ENCODE data around the gene UGDH. TPM values are rescaled to one million over a fixed set of nuclear protein-coding genes. Genes with fewer than 3 reads are reported as not detected.

UGDH gene
- total RNA-seq = 100 to 1,000 TPM in 1 of 4 donors, 10 to 100 TPM in 3; 36.4 to 192 (median 48.9) TPM

DNA sequence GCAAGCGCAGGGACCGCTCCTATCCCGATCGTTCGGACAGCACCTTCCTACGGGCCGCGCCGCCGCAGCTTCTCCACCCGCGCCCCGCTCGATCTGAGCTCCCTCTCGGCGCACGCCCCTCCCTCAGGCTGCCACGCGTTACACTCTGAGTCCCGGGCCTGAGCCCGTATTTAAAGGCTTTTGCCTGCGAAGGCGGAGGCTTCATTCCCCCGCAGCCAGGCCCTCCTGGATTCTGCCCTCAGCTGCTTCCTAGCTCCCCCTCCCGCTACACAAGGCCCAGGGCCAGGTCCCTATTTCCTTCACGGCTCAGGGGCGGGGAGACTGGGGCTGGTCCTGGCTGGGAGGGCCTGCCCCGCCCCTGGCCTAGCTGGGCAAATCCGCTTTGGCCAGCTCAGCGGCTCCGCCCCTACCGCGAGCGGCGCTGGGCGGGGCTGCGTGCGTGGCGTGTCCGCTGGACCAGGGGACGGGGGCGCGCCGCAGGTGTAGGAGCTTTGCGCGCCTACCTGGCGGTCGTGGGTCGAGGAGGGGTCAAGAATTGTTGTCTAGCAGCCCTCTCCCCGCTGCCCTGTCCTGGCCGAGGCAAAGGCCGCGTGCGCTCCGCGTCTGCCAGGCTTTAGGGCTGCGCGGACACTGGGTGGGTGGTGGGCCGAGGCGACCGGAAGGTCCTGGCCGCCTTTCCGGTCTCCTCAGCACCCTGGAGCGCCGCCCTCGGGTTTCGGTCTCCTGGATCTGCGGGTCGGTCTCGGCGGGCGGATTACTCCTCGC lies at the start of gene UGDH:
UGDH (minus strand) TSS at position 144 of the 765 bp plus-strand sequence. CDS start 5,927 bp downstream, outside the sequence.
- no peaks in the 10 kb centered on the region for H3K9me3 ChIP-seq
- no peaks in the 10 kb centered on the region for H3K27me3 ChIP-seq
- H3K4me1 ChIP-seq = peaks cover 0 to 5% of the 10 kb centered on the region in 2 donors
- peak within 1 kb of the TSS; percentile 95 for H3K27ac ChIP-seq
- H3K36me3 ChIP-seq = no peaks in the 10 kb centered on the region
- intact Hi-C loops (cut with DNase I; ENCODE audit: low total_unique reads) = loop anchor here (5.0 to 10.0 kb wide), 2 partner anchors 110 to 167 kb away; partner anchors contain the start of genes SMIM14 and UBE2K
- H3K4me3 ChIP-seq = peak within 1 kb of the TSS; percentile 71 to 80
- TF ChIP-seq, protein P1, sequence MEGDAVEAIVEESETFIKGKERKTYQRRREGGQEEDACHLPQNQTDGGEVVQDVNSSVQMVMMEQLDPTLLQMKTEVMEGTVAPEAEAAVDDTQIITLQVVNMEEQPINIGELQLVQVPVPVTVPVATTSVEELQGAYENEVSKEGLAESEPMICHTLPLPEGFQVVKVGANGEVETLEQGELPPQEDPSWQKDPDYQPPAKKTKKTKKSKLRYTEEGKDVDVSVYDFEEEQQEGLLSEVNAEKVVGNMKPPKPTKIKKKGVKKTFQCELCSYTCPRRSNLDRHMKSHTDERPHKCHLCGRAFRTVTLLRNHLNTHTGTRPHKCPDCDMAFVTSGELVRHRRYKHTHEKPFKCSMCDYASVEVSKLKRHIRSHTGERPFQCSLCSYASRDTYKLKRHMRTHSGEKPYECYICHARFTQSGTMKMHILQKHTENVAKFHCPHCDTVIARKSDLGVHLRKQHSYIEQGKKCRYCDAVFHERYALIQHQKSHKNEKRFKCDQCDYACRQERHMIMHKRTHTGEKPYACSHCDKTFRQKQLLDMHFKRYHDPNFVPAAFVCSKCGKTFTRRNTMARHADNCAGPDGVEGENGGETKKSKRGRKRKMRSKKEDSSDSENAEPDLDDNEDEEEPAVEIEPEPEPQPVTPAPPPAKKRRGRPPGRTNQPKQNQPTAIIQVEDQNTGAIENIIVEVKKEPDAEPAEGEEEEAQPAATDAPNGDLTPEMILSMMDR (IDR thresholded peaks at IDR 0.05) = peak in 1 of 4 experiments; percentile 13
- peak; percentile 84 to 98 for TF ChIP-seq POLR2A (IDR thresholded peaks at IDR 0.05)
- DNase-seq = peak; percentile 97

DNA sequence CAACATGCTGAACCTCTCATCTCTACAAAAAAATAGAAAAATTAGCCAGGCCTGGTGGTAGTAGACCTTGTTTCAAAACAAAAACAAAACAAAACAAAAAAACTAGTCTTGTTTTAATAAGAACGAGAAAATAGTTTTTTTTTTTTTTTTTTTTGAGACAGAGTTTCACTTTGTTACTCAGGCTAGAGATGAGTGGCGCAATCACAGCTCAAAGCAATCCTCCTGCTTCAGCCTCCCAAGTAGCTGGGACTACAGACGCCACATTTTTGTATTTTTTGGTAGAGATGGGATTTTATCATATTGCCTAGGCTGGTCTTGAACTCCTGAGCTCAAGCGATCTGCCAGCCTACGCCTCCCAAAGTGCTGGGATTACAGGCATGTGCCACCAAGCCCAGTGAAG lies 47.7 kb upstream of the UGDH start:
- no peak for DNase-seq
- intact Hi-C loops (cut with DNase I; ENCODE audit: low total_unique reads) = no loop called here
- TF ChIP-seq, protein P1 (IDR thresholded peaks at IDR 0.05) = no peak
- TF ChIP-seq POLR2A (IDR thresholded peaks at IDR 0.05) = no peak
- Histone ChIP-seq H3K36me3 (no peaks in the 10 kb centered on the region), H3K4me3 (no peak overlapping the region), H3K27me3 (no peaks in the 10 kb centered on the region), H3K9me3 (no peaks in the 10 kb centered on the region), H3K27ac (no peak overlapping the region), H3K4me1 (no peaks in the 10 kb centered on the region)

DNA sequence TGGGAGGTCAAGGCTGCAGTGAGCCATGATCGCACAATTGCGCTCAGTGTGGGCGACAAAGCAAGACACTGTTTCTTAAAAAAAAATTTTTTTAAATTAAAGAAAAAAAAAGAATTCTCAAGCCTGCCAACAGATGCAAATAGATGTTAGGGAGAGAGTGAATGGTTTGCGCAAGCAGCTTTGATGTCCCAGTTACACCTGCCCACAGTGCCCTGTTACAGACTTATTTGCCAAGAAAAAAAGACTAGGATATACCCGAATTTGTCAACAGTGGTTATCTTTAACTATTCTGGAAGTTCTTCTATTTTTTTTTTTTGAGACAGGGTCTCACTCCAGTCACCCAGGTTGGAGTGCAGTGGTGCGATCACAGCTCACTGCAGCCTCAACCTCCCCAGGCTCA lies 44.3 kb upstream of the UGDH start:
- no peak for DNase-seq
- TF ChIP-seq POLR2A (IDR thresholded peaks at IDR 0.05) = no peak
- TF ChIP-seq, protein P1 (IDR thresholded peaks at IDR 0.05) = no peak
- Histone ChIP-seq H3K27me3 (no peaks in the 10 kb centered on the region), H3K4me3 (no peak overlapping the region), H3K27ac (no peak overlapping the region), H3K4me1 (no peaks in the 10 kb centered on the region), H3K36me3 (no peaks in the 10 kb centered on the region), H3K9me3 (no peaks in the 10 kb centered on the region)
- intact Hi-C loops (cut with DNase I; ENCODE audit: low total_unique reads) = no loop called here

DNA sequence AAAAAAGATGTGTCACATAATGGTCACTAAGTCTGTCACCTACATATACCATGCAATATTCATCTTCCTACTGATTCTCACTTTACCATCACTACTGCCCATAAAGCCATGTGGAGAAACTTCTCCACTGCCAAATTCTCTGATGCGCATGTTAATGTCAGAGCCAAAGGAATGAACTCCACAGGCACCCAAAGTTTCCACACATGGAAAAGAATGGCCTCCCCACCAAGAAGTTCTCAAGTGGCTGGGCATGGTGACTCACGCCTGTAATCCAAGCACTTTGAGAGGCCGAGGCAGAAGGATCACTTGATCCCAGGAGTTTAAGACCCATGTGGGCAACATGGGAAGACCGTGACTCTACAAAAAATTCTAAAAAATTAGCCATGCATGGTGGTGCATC lies 43.8 kb upstream of the UGDH start:
- no peak overlapping the region for H3K4me3 ChIP-seq

DNA sequence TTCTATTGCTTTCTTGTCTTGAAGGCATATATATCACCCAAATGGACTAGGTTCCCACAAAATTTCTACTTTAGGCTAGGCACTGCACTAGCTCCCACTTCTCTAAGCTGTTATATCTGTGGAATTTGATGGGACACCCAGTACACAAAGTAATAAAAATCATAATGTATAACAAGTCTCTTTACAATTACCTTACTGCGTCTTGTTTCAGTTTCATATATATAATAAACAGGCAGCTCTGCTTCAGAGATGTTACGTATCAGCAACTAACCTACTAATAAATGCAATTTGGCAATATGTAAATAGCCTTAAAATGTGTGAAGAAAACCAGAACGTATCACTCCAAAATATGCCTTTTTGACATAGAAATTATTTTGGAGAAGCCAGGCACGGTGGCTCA lies 42.0 kb upstream of the UGDH start:
- intact Hi-C loops (cut with DNase I; ENCODE audit: low total_unique reads) = no loop called here
- no peaks in the 10 kb centered on the region for H3K9me3 ChIP-seq
- H3K4me1 ChIP-seq = no peaks in the 10 kb centered on the region
- no peaks in the 10 kb centered on the region for H3K27me3 ChIP-seq
- no peak overlapping the region for H3K4me3 ChIP-seq
- TF ChIP-seq POLR2A (IDR thresholded peaks at IDR 0.05) = no peak
- TF ChIP-seq, protein P1 (IDR thresholded peaks at IDR 0.05) = no peak
- no peak overlapping the region for H3K27ac ChIP-seq
- no peaks in the 10 kb centered on the region for H3K36me3 ChIP-seq
- DNase-seq = no peak

More for the DNA sequence above, 43.8 kb upstream of the UGDH start:
- intact Hi-C loops (cut with DNase I; ENCODE audit: low total_unique reads) = no loop called here
- DNase-seq = no peak
- H3K27ac ChIP-seq = no peak overlapping the region
- H3K4me1 ChIP-seq = no peaks in the 10 kb centered on the region
- H3K9me3 ChIP-seq = no peaks in the 10 kb centered on the region
- no peaks in the 10 kb centered on the region for H3K27me3 ChIP-seq
- no peaks in the 10 kb centered on the region for H3K36me3 ChIP-seq
- TF ChIP-seq, protein P1 (IDR thresholded peaks at IDR 0.05) = no peak
- no peak for TF ChIP-seq POLR2A (IDR thresholded peaks at IDR 0.05)
